NOMO-1 (cell line): ENCODE data around the gene GSTM1.

Experiments used
- DNase-seq, 2 experiments: peaks; one replicate each; lab custom pipeline; 2025; ENCODE audit not compliant: unreplicated experiment in 2 of 2; lab: John Stamatoyannopoulos, UW

Gene GSTM1

GRCh38 chr1:109725510-109725909 is 37.9 kb downstream of the GSTM1 start:
- no peak for DNase-seq

- DNase-seq, result no peak
Measured at GRCh38 chr1:109726007-109726406, 38.4 kb downstream of the GSTM1 start.

GRCh38 chr1:109726728-109727373 is 39.2 kb downstream of the GSTM1 start:
- DNase-seq, result no peak

- DNase-seq, result no peak
Measured at GRCh38 chr1:109728870-109729269, 41.3 kb downstream of the GSTM1 start.

DNA sequence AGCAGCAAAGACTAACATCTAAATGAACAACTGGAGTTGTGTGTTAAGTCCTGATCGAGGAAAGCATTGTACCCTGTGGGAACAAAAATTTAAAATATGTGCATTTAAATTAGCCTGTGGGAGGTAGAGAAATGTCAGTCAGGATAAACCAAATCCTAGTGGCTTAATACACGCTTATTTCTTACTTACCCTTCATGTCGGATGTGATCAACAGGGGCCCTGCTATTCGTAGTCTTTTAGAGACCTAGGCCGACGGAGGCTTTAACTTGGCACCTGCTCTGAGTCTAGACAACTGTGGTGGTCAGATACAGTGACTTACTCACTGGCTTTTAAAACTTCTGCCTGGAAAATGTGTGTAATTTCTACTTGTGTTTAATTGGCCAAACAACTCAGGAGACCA is 43.0 kb downstream of the GSTM1 start:
- no peak for DNase-seq

DNA sequence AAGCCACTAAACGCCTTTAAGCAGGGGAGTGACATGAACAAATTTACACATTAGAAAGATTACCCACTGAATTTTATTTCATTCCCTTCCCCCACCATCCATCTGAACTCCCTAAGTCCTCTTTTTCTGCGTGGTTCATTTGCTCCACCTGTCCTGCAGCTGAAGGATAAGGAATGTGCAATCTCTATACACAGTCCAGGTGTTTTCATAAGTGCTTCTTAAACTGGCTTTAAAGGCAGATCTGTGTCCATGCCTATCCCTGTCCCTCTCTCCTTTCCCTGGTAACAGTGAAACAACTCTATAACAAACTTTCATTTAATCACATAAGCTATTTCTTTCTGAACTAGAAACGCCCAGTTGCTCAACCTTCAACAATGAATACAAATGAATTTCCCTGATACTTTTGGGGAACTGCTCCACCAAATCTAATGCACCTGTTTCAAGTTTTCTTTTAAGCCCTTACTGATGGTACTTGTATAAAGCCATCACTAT is 44.8 kb downstream of the GSTM1 start:
- no peak for DNase-seq

- DNase-seq, result no peak
Measured at GRCh38 chr1:109733236-109733870, 45.7 kb downstream of the GSTM1 start.

GRCh38 chr1:109739738-109740614 is 52.4 kb downstream of the GSTM1 start:
- DNase-seq, result peak; percentile 40 to 54

DNA sequence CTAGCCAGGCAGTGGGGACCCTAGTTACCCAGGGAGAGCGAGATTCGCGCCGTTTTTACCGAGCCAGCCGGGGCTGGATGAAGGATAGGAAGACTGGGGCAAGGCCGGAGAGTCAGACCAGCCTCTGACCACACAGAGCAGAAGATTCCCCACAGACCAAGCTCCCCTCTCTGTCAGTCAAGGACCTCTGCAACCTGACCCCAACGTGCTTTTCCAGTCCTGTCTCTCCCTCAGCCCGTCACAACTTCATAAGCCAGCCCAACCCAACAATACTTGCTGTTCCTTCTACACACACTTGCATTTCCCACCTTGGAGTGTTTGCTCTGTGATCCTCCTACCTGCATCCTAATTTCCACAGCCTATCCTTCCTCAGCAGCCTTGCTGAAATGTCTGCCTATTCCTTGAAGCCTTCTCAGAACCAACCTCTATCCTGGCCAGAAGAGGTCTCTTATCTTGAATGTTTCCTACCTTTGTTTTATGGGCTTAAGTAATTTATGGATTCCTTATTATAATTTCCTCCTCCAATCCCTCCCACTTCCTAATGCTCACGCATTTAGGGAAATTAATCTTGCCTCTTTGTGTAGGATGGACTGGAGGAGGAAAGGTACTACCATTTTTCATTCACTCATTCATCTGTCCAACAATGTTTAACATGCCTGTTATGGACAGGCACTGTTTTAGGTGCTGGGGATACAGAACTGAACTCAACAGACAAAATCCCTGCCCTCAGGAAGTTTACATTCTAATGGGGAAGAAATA is 53.2 kb downstream of the GSTM1 start, which contains the start of gene GSTM3:
TSS of gene GSTM3 (minus strand) at position 424 of the 759 bp plus-strand sequence. CDS start 751 bp downstream, outside the sequence.
- no peak for DNase-seq
